Colonic mucosa (tissue), 4 donors: ENCODE measurements around the gene NOL11. TPM values are rescaled to one million over a fixed set of nuclear protein-coding genes. Genes with fewer than 3 reads are reported as not detected.

Experiments used
- DNase-seq: peaks from one replicate; pipeline ENCODE4 v3.0.0-alpha.2; 2020
- H3K27ac ChIP-seq: fragments of 200-600 bp; one replicate; pipeline ENCODE4 v1.8.0; 2021
- H3K27me3 ChIP-seq: fragments of 200-600 bp; one replicate; pipeline ENCODE4 v1.8.0; 2021
- H3K36me3 ChIP-seq: fragments of 200-600 bp; one replicate; pipeline ENCODE4 v1.8.0; 2021
- H3K4me1 ChIP-seq: fragments of 200-600 bp; one replicate; pipeline ENCODE4 v1.8.0; 2021; ENCODE audit warnings: mild to moderate bottlenecking
- H3K4me3 ChIP-seq: fragments of 200-600 bp; one replicate; pipeline ENCODE4 v1.8.0; 2021
- H3K9ac ChIP-seq, 2 donors: one replicate each; pipeline ENCODE4 v1.7.0; 2013; ENCODE audit warnings: control low read depth in 2 of 2, low read depth in 2 of 2, low read length in 2 of 2
- H3K9me3 ChIP-seq: fragments of 200-600 bp; one replicate; pipeline ENCODE4 v1.8.0; 2021
- intact Hi-C: fragments of 100-400 bp; cut with DNase I; formaldehyde crosslinking; loops from one replicate; pipeline ENCODE4 v1.14.1; 2022
- total RNA-seq, 2 donors: library from RNA; stranded (reverse); fragmentation: NEBNext Ultra II Directional in 1 of 2; extraction: Animal tissue kit (Norgen Biotek cat#: 25700) in 1 of 2; gene quantifications; one replicate each; pipeline ENCODE4 v1.2.1, GENCODE V29; 2021
- TF ChIP-seq, protein P1 (sequence below): fragments of 200-600 bp; IDR thresholded peaks from one replicate; pipeline ENCODE4 v1.8.0; 2022; ENCODE audit warnings: antibody characterized with exemption, mild to moderate bottlenecking
- donor health status: healthy.
- donor health status: DM: no; HTN: no; CAD: no.
- donor health status: DM: no; HTN: no; CAD: no.

NOL11 gene
- total RNA-seq, 2 donors from 2014 or later = 27.8 to 43.3 TPM

- DNase-seq = no peak
- H3K4me3 ChIP-seq = no peak overlapping the region
Observed at GRCh38 chr17:67773246-67773645, 55.5 kb downstream of the NOL11 start.

GRCh38 chr17:67779098-67779672 is 61.4 kb downstream of the NOL11 start:
- TF ChIP-seq, protein P1, sequence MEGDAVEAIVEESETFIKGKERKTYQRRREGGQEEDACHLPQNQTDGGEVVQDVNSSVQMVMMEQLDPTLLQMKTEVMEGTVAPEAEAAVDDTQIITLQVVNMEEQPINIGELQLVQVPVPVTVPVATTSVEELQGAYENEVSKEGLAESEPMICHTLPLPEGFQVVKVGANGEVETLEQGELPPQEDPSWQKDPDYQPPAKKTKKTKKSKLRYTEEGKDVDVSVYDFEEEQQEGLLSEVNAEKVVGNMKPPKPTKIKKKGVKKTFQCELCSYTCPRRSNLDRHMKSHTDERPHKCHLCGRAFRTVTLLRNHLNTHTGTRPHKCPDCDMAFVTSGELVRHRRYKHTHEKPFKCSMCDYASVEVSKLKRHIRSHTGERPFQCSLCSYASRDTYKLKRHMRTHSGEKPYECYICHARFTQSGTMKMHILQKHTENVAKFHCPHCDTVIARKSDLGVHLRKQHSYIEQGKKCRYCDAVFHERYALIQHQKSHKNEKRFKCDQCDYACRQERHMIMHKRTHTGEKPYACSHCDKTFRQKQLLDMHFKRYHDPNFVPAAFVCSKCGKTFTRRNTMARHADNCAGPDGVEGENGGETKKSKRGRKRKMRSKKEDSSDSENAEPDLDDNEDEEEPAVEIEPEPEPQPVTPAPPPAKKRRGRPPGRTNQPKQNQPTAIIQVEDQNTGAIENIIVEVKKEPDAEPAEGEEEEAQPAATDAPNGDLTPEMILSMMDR = no peak
- peak; percentile 40 for DNase-seq
- H3K4me3 ChIP-seq = no peak overlapping the region
- H3K27ac ChIP-seq = no peak overlapping the region
- H3K4me1 ChIP-seq = no peaks in the 10 kb centered on the region
- intact Hi-C loops = no loop called here
- no peaks in the 10 kb centered on the region for H3K27me3 ChIP-seq
- no peaks in the 10 kb centered on the region for H3K36me3 ChIP-seq
- H3K9me3 ChIP-seq = no peaks in the 10 kb centered on the region
- H3K9ac ChIP-seq = no peak overlapping the region

More at GRCh38 chr17:67773246-67773645, 55.5 kb downstream of the NOL11 start:
- Histone ChIP-seq H3K36me3 (no peaks in the 10 kb centered on the region), H3K9ac (no peak overlapping the region), H3K27ac (no peak overlapping the region), H3K9me3 (no peaks in the 10 kb centered on the region), H3K4me1 (no peaks in the 10 kb centered on the region), H3K27me3 (no peaks in the 10 kb centered on the region)
- intact Hi-C loops = no loop called here
- TF ChIP-seq, protein P1 = no peak

DNA sequence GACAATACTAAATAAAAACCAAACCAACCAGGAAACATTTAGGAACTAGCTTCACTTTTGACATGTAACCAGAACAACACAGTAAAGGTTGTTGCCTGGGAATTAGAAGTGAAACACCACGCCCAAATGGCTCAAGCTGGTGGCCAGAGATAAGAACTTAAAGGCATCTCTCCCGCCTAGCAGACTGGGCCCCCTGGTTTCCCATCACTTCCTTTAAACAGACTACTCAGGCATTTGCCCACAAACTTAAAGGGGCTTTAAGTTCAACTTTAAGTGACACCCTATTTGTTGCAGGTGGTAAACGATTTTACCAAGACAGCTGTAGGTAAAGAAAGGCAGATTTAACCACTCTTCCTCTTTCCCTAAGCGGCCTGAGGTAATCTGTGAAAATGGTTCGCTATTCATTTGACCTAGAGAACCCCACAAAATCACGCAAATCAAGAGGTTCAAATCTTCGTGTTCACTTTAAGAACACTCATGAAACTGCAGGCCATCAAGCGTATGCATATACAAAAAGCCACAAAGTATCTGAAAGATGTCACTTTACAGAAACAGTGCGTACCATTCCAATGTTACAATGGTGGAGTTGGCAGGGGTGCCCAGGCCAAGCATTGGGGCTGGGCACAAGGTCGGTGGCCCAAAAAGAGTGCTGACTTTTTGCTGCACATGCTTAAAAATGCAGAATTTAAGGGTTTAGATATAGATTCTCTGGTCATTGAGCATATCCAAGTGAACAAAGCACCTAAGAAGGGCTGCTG is 66.8 kb downstream of the NOL11 start:
- no peaks in the 10 kb centered on the region for H3K9me3 ChIP-seq
- no peaks in the 10 kb centered on the region for H3K4me1 ChIP-seq
- no peaks in the 10 kb centered on the region for H3K27me3 ChIP-seq
- DNase-seq = no peak
- H3K4me3 ChIP-seq = no peak overlapping the region
- peak overlapping the region; percentile 7 for H3K27ac ChIP-seq
- TF ChIP-seq, protein P1 = no peak
- H3K36me3 ChIP-seq = no peaks in the 10 kb centered on the region
- H3K9ac ChIP-seq = no peak overlapping the region
- intact Hi-C loops = no loop called here

DNA sequence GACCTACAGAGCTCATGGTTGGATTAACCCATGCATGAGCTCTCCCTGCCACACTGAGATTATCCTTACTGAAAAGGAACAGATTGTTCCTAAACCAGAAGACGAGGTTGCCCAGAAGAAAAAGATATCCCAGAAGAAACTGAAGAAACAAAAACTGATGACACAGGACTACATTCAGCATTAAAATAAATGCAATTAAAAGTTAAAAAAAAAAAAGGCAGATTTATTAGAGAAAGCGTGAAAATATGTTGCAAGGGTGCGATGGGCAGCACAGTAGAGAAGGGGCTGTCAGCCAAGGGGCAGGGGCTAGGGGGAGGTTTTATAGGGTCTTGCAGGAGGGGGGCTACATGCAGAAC is 67.4 kb downstream of the NOL11 start:
- H3K27me3 ChIP-seq = no peaks in the 10 kb centered on the region
- H3K9me3 ChIP-seq = no peaks in the 10 kb centered on the region
- no peak overlapping the region for H3K27ac ChIP-seq
- no peaks in the 10 kb centered on the region for H3K4me1 ChIP-seq
- DNase-seq = no peak
- H3K4me3 ChIP-seq = no peak overlapping the region
- no peaks in the 10 kb centered on the region for H3K36me3 ChIP-seq
- TF ChIP-seq, protein P1 = no peak
- intact Hi-C loops = no loop called here
- H3K9ac ChIP-seq = no peak overlapping the region

DNA sequence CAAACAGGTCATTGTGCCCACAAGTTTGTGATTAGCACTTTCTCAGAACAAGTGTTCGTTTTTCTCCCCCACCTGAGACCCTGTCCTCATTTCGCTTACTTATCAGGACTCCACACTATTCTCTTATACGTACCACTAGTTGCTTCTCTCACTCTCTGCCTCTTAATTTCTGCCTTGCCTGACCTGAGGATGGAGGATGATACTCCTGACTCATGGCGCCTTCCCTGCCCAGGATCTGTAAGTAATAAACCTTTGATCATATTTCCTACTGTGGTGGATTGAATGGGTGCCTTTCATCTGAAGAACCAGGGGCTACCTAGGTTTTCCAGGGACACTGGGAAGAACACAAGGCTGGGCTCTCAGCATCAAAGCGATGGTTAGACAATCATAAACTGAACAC is 67.8 kb downstream of the NOL11 start:
- Histone ChIP-seq H3K9me3 (no peaks in the 10 kb centered on the region), H3K4me1 (no peaks in the 10 kb centered on the region), H3K36me3 (no peaks in the 10 kb centered on the region), H3K27me3 (no peaks in the 10 kb centered on the region), H3K9ac (no peak overlapping the region), H3K27ac (no peak overlapping the region), H3K4me3 (no peak overlapping the region)
- no peak for DNase-seq
- intact Hi-C loops = no loop called here
- TF ChIP-seq, protein P1 = no peak

Other genes starting within 250 kb of the NOL11 start
- gene BPTF, start 107.6 kb downstream of the NOL11 start, total RNA-seq = 10 to 100 TPM; 61.3 to 77.9 TPM